Prostate gland (tissue), 2 donors: Measurements from ENCODE around the gene SLK.

ENCODE experiments used
- CTCF ChIP-seq, 4 experiments: fragments of 200-600 bp in 2 of 4; fragments of 450-650 bp in 2 of 4; sonication (generic) in 2 of 4; IDR thresholded peaks; 1 replicate in 3 of 4; 2 replicates in 1 of 4; pipeline ENCODE4 v1.5.1; 2016 to 2019; ENCODE audit warnings: antibody characterized with exemption in 4 of 4, mild to moderate bottlenecking in 2 of 4, moderate library complexity in 2 of 4
- POLR2AphosphoS5 ChIP-seq: sonication (generic); formaldehyde crosslinking; IDR thresholded peaks from one replicate; pipeline ENCODE4 v1.6.1; 2017; ENCODE audit warnings: antibody characterized with exemption

GRCh38 chr10:104066945-104067344 is 100.0 kb downstream of the SLK start:
- TF ChIP-seq CTCF (IDR thresholded peaks at IDR 0.05) = no peak
- TF ChIP-seq POLR2AphosphoS5 = no peak
